Smooth muscle cell of bladder (primary cell): ENCODE data around the gene WDFY2. TPM values are rescaled to one million over a fixed set of nuclear protein-coding genes. Genes with fewer than 3 reads are reported as not detected.

Experiments used
- total RNA-seq: library from RNA; depleted of rRNA; stranded (reverse); fragments of >200 nt; gene quantifications from 2 replicates; pipeline ENCODE4 v1.2.3, GENCODE V29; 2014

WDFY2 gene, protein sequence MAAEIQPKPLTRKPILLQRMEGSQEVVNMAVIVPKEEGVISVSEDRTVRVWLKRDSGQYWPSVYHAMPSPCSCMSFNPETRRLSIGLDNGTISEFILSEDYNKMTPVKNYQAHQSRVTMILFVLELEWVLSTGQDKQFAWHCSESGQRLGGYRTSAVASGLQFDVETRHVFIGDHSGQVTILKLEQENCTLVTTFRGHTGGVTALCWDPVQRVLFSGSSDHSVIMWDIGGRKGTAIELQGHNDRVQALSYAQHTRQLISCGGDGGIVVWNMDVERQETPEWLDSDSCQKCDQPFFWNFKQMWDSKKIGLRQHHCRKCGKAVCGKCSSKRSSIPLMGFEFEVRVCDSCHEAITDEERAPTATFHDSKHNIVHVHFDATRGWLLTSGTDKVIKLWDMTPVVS
- total RNA-seq, result 3.8 and 4.1 TPM in 2 replicates

DNA sequence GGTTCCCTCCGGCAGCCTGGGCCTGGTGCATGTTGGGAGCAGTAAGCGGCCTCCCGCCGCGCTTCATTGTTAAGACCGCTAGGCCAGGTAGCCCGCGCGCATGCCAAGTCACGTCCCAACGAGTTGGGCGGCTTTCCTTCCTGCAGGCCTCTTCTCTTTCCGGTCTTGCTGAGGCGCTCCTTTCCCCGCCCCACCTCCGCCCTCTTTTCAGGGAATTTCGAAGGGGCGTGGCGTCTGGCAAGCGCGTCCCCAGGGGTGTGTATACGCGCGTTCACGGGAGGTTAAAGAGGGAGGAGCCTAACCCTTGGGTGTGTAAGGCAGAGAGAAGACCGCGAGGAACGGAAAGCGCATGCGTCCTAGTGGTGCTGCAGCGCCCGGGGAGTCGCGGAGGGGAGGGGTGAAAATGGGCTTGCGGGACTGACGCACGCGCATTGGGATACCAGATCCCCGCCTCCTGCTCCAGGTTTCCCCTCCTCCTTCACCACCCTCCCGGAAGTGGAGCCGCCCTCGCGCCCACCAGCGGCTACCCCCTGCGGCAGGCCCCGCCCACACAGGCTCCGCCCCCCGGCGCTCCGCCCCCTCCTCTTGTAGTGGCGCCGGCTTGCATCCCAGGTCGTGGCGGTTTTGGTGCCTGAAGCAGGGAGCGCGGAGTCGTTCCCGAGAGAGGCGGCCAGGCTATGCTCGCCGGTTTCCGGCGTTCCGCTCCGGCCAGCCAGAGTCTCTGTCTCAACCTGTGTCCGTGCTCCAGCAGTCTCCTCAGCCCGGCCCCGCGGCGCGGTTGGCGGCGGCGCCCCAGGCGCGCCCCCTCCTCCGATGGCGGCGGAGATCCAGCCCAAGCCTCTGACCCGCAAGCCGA is at the start of gene WDFY2:
Gene WDFY2 (plus strand): TSS at position 588 of the 856 bp plus-strand sequence. CDS start 226 bp downstream, at position 814.

DNA sequence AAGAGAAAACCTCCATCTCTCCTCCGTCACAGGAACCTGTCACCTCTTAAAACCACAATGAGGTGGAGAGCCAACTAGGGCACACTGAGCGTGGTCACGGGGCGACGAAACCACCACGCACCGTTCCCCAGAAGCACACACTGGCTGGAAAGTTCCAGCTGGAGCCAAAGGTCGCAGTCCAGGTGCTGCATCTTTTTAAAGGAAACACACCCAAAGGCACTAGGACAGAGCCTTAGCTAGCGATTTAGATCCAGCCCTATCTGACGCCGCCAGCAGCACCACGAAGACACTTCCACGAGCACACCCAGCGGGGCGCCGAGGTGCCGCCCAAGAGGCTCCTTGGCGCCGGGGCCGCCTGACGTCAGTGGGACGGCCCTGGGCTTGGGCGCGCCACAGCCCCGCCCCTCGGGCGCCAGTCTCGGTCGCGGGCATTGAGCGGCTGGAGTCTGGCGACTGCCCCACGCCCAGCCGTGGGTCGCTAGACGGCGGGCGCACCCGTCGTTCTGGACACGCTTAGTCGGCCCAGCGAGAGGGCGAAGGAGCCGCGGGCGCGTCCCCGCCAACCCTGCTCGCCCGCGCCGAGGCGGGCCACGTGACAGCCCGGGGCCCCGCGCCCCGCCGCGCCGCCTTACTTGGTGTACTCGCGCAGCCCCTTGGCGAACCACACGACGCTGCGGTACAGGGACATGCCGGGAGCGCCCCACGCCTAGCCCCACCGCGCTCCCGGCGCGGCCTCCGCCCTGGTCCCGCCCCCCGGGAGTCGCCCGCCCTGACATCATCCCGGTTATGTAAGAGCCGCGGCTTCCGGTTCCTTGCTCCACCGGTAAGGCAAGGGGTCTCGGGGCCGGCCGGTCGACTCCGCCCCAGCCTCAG is 219.4 kb downstream of the WDFY2 start, which contains the start of gene DHRS12:
Gene DHRS12 (minus strand): TSS at position 742 of the 873 bp plus-strand sequence. CDS start 4,504 bp downstream, outside the sequence.

Other genes starting within 250 kb of the WDFY2 start
- not detected in 2 replicates for gene SERPINE3, start 244.8 kb upstream of the WDFY2 start, total RNA-seq
- 43.0 and 45.4 TPM in 2 replicates for gene INTS6, start 131.4 kb upstream of the WDFY2 start, total RNA-seq
- 4.2 and 4.3 TPM in 2 replicates for gene DHRS12, start 219.7 kb downstream of the WDFY2 start, total RNA-seq